ENCODE results near the gene TIGD3.

TIGD3 gene

DNA sequence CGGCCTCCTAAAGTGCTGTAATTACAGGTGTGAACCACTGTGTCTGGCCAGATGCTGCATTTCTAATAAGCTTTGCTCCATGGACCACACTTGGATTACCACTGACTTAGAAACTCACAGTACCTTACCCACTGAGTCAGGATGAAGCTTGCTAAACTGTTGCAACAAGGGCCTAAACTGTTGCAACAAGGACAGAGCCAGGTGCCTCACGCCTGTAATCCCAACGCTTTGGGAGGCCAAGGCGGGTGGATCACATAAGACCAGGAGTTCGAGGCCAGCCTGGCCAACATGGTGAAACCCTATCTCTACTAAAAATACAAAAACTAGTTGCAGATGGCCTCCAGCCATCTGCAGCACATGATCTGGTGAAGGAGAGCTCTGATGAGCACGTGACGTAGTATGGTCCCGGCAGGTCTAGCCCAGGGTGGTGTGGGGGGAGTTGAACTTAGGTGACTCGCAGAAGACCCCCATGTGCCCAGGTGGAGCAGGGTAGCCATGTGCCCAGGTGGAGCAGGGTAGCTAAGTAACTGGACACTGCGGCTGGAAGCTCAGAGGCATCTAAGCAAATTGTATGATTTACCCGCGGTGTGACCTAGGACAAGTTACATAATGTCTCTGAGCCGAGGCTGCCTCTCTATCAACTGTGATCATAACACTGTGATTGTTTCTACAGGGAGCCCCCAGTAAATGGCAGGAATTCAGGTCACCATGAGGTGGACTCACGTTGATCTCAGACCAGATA lies 19.5 kb downstream of the TIGD3 start:
- no peak for DNase-seq

DNA sequence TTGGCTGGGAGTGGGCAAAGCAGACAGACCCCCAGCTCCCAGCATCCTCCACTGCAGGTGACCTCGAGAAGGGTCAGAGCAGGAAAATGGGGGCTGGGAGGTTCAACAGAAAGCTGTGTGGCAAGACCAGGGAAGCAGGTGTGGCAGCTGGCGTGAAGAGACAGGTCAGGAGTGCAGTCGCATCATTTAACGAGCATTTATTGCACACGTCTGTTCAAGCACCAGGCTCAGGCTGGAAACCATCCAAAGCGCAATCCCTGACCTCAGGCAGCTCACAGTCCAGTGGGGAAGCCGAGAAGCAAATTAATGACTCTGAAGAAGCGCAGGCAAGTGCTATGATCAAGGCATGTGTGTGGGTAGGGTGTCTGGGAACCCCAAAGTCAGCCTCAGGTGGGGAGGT lies 20.5 kb downstream of the TIGD3 start:
- DNase-seq, result no peak

DNA sequence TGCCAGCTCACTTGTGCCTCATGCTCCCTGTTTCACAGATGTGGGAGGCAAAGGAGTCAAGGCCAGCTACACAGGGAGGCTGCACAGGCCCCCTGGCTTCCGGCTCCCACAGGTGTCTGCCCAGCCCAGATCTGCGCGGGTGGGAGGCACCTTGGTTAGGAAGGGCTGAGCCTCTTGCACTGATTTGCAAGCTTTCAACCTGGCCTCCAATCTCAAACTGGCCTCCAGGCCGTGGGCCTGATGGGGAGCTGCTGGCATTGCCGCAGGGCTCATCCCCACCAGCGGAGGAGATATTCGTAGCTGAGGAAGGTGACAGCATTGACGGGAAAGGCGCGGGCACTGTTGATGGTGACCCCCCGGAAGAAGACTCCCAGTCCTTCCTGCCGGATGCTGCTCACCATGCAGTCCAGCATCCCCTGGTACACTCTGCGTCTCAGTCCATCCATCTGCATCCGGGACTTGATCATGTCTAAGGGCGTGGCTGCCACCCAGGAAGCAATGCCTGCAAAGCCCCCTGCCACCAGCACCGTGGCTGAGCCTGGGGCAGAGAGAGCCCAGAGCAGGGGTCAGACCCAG lies 21.7 kb downstream of the TIGD3 start:
- DNase-seq, result no peak

DNA sequence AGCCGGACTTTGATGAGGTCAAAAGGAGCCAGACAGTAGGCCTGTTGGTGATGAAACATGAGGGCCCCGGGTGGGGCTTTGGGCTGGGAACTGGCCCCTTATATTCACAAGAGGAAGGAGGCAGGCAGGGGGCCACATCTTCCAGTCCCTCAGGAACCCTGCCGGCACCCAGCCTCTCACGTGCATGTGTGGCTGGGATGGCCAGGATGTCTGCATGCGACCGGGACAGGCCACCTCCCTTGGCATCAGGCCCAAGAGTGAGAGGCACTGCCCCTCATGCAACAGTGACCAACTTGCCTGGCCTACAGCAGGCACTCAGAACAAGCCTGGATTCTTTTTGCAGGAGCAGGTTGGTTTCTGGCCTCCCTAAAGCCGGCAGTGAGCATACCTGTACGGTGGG lies 22.5 kb downstream of the TIGD3 start:
- no peak for DNase-seq

DNA sequence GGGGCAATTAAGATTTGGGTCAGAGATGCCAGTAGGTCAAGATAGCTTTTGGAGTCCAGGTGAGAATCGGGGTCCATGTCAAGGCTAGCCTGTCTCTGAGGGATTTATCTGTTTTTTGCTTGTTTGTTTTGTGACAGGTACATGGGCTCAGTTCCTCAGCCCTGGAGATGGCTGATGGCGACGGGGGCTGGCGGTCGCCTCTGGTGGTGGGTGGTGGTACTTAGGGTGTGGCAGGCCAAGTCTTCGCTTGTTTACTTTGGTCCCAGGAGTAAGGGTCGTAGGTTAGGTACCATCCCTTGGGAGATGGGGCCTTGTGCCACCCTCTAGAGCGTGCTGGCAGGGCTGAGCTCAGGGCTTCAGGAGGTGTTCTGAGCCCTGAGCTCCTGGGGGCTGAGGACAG lies 23.2 kb downstream of the TIGD3 start:
- DNase-seq, result no peak

DNA sequence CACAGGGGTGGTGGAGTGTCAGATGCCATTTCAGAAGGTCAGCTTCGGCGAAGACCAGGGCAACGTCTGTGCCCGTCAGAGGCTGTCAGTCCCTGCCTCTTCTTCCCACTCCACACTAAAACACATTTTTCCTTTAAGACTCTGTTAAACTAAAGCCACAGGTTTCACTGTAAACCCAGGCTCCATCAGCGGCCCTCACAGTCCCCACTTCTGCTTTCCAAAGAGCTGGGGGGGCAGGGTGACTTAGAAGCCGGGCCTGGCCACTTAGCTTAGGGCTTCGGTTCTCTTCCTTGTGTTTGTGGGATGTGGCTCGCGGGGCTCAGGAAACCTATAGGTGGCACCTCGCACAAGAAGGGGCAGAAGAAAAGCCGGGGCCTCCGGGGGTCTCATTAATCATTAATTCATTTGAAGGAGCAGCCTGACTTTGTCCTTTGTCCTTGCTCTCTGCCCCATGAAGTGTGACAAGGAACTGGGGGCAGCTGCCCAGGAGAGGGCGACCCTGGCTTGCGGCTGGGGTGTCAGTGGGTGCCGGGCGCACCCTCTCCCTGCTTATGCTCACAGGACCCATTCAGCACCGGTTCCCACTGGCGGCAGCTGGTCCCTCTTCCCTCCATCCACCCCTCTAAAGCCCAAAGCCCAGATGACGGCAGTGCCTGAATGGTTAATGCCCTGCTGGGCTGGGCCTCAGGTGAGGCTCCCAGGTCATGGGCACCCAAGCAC lies 23.8 kb downstream of the TIGD3 start:
- peak; percentile 69 for DNase-seq

DNA sequence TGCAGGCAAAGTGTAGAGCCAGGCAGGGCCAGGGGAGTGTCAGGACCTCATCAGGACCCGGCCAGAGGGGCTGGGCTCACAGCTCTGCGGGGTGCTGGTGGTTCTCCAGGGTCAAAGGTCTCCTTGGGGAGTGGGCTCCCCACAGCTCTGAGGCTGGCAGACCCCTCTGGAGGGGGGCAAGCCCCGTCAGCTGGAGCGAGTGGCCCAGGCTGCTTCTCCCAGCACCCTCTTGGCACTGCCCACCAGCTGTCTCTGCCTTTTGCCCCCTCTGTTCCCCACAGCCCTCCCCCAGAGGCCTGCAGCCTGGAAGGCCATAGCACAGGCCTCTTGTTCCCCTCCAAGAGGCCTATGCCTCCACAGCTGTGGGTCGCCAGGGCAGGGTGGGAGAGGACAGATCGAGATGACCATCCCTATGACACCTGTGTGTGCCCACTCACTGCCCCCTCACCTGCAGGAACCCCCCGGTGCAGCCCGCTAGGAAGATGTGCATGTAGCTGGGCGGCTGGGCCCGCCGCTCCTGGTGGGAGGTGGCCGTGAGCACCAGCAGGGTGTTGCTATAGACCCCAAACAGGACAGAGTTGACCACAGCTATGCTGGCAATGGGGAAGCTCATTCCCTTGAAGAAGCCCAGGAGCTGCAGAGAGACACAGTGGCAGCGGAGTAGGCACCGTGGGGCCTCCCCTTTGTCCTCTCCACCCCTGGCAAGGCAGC lies 24.5 kb downstream of the TIGD3 start:
- no peak for DNase-seq

DNA sequence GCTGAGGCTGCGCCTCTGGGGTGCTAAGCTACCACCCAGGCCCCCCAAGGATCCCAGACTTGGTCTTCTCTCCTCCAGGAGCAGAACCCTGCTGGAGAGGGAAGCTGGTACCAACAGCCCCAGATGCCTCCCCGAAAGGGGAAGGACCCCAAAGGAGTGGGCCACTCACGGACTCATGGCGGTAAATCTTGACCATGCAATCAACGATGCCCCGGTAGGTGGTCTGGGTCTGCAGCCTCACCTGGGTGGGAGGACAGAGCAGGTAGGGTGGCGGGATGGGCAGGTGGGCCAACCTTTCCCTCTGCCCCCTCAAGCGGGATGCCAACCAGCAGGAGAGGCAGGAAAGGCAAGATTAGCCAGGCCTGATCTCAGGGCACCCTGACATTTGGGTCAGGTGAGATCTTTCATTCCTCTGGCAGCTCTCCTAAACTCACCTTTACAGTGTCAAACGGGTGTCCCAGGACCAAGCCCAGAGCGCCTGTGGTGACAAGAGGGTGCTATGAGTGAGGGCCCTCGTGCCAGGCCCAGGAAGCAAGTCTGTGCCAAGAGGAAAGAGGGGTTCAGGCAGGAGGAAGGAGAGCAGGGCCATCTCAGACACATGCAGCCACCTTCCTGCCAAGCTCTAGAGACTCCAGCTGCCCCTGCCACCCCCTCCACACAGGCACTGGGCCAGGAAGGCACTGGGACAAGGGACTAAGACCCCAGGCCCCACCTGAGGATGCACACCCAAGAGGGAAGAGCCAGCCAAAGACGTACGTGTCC lies 25.3 kb downstream of the TIGD3 start:
- no peak for DNase-seq

DNA sequence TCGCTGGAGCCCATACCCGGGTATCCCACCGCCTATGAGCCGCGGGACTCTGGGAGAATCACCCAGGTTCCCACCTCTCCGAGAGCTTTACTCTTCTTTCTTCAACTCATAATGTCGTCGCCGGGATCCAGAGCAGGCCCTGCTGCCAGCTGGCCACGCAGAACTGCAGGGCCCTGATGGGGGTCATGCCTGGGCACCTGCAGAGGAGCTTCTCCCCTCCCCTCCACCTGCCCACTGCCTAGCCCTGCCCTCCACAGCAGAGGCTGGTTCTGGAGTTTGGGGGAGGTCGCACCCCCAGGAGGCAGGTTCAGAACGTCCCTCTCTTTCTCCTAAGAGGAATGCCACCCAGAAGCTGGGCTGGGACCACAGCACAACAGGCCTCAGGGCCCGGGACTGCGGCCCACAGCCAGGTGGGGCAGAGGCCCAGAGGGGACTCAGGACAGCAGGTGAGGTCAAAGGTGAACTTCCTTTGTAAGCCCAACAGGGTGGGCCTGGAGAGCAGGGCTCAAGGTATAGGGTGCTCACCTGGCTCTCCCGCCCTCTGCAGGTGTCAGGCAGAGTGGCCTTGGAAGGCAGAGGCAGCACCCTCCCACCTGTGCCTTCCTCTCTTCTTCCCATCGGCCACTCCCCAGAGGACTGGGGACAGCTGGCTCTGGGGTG lies 26.0 kb downstream of the TIGD3 start:
- no peak for DNase-seq

DNA sequence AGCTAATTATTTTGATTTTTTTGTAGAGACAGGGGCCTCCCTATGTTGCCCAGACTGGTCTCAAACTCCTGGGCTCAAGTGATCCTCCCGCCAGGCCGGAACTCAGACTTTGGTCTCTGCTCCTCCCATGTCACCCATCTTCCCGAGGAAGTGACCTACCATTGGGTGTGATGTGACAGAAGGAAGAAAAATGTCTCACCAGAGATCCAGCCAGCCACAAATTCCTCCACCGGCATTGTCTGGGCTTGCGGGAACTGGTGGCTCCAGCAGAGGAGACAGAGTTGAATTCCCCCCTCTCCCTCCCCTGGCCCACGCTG lies 27.1 kb downstream of the TIGD3 start:
- peak; percentile 58 for DNase-seq

DNA sequence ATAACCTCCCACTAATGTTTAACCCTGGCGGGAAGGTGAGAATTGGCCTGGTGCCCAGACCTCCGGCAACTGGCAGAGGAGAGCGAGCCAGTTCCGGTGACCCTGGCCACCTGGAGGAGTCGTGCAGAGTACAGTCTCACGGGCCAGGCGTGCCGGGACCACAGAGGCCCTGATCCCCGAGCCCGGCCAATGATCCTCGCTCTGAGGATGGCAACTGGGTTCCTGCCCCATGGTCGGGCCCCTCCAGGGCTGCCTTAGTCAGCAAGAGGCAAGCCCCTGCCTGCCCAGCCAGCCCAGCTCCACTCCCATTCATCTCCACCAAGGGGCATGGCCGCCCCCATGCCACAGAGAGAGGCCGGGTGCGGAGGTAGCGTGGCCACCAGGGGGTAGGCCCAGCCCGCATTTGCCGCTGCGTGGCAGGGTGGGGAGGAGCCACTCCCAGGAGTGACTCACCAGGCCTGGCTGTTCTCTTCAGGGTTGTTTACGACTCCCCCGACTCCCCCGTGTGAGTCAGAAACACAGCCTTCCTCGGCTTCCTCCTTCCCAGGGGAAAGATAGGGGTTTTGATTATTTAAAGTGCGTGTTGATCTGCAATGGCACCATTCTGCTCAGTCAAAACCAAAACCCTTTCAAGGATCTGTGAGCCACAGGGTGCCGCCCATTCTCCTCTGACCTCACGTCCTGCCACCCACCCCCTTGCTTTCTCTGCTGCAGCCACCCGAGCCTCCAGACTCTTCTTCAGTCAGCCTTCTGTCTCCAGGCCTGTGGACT lies 27.7 kb downstream of the TIGD3 start, which contains the start of gene SLC25A45:
TSS of gene SLC25A45 (minus strand) at position 614 of the 771 bp plus-strand sequence. CDS start 695 bp downstream, outside the sequence.
- peak; percentile 89 for DNase-seq

DNA sequence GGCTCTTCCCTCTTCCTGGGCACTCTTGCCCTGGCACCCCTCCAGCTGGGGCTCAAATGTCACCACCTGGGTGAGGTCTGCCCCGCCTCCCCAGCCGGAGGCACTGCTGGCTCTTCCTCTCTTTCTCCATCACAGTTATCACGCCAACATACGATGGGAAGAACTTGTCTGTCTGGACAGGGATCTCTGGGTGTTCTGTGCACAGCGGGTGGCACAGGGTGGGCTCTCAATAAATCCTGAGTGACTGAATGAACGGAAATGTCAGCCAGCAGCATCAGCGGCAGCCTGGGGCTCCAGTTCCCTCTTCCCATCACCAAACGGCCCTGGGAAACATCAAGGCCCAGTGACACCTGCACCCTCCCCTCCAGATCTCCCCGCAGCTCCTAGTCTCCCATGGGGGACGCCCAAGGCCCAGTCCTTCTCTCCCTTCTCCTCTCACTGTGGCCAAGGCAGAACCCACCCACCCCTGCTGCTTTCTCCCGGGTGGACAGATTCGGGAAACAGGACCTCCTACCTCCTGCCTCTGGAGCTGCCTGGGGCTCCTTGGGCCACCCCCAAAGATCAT lies 28.3 kb downstream of the TIGD3 start:
- DNase-seq, result no peak

DNA sequence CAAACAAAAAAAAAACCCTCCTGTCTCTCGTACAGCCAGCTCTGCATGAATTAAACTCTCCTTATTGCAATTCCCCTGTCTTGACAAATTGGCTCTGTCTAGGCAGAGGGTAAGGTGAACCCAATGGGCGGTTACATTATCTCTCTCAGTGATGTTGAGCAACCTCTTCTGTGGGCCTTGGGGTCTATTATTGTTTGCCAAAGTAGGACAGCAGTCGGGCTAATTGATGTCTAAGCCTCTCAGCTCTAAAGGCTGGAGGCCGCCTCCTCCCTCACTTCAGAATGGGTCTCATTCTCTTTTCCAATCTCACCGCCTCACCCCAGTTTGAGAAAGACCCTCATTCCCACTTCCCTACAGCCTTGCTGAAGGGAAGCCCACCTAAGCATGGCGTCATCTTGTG lies 29.2 kb downstream of the TIGD3 start:
- no peak for DNase-seq

DNA sequence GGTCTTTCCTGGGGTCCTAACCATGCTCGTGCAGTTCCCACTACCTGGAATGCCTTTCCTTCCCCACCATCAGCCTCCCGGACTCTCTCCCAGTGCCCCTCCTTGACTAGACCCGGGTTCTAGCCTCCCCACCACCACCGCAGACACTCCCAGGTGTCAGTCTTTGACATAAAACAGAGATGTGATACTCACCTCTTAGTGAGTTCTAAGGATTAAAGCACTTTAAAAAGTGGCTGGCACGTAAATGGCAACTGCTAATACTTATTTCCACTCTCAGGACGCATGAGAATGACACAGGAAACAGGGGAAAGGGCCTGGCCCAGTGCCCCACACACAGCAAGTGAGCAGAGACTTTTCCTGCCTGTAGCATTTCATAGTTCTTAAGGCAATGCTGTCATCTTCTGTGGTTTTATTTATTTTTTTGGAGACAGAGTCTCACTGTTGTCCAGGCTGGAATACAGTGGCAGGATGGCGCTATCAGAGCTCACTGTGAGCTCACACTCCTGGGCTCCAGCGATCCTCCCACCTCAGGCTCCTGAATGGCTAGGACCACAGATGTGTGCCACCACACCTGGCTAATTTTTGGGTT lies 29.8 kb downstream of the TIGD3 start:
- peak; percentile 14 for DNase-seq

DNA sequence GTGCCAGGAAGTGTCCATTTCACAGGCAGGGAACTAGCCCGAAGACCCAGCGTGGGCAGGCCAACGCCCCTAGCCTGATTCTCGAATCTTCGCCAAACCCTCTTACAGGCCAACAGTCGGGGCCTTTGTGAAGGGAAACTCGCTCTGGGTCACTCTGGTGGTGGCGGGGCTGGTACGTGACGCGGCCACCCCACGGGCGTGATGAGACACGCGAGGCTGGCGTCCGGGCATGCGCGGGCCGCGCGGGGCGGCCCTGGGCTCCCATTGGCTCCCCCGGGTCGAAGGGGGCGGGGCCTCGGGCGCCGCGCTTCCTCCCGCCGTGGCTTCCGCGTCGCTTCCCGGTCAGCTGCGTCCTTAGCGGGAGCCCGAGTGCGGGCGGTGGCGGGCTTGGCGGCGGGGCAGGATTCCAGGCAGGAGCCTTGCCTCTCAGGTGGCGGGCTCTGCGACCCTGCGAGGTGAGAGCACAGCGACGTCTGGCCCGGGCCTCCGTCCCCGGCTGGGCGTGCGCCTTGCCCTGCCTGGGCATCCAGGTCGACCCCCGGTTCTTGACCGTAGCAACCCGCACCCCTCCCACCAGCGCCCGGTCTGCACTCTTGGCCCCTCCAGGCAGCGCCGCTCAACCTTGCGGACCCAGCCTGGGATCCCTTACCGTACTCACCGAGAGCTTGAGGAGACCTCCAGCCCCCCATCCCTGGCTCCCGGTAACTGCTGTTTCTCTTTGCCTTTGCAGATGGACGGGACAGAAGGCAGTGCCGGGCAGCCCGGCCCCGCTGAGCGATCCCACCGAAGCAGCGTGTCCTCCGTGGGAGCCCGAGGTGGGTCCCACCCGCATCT lies 32.0 kb downstream of the TIGD3 start, which contains the start of gene FRMD8:
TSS of gene FRMD8 (plus strand) at position 331 of the 834 bp plus-strand sequence. CDS start at position 731, 400 bp downstream.
- peak; percentile 84 for DNase-seq

DNA sequence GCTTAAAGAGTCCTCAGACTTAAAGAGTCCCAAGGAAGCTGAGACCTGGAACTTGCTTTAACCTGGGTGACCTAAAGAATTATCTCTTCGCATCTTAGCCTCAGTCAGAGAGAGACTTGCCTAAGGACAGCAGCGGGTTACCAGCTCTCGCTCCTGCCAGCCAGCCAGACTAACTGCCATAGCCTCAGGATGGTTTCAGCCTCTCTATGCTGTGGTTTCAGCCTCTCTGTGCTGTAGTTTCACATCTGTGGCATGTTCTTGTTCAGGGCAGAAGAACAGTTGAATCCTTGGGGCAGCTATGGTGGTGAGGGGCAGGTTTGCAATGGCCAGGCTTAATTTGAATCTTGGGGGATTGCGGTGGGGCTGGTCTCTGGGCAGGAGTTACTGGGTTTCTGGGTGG lies 34.2 kb downstream of the TIGD3 start:
- no peak for DNase-seq

DNA sequence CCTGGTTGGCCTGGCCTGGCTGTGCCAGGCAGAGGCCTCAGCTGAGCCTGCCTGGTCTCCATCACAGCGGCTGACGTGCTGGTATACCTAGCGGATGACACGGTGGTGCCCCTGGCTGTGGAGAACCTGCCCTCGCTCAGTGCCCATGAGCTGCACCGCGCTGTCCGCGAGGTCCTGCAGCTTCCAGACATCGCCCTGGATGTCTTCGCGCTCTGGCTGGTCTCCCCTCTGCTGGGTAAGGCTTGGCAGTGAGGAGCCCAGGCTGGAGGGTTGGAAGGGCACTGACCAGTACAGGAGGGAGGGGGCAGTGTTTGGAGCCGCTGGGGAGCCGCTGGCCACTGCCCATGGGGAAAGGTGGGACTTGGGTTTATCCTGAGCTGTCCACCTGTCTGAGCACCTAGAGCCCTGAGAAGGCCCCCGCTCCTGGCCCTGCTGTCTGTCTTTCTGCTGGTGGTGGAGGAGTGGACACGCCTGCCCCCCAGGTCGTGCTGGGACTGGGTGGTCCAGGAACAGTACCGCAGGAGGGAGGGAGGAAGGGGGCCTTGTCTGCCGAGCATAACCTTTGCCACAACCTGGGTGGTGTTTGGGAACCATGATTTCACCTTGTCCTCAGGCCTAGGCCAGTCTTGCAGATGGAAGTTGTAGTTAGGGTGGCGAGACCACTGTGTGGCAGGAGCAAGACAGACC lies 34.9 kb downstream of the TIGD3 start:
- no peak for DNase-seq

DNA sequence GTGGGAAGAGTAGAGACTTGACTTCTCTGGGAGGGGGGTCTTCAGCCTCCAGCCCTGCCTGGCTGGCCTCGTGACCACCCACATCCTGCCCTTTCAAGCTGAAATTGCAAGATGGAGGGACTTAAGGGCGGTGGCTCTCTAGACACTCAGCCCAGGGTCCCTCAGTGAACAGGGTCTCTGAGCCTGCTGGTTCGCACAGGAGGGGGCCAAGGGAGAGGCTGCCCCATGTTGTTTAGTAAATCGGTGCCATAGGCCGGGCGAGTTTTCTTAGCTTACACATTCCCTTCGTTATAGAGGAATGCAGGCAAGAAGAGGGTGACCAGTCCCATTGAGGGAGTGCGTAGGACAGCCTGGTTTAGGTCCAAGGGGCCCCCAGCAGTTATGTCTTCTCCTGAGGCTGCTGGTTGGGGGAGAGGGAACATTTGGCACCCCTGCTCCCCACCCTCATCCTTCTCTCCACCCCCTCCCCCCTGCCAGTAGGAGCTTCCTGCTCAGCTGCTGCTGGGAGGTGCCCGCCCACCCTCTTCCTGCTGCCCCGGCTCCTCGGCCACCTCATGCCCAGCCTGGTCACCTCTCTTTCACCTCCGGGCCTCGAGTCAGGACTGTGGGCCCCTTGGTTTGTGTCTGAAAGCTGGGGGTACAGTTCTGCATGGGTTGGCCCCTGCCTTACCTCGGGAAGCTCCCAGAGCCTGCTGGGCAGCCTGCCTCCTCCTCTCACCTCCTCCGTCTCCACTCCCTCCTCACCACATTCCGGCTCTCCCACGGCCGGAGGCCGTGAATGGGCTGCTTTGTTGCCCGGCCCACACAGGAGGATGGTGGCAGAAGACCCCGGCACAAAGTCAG lies 35.8 kb downstream of the TIGD3 start:
- DNase-seq, result no peak

Measured in GDM1 (cell line).